Stimulated activated CD8-positive, alpha-beta memory T cell treated with anti-CD3 and anti-CD28 coated beads, Interleukin-15, amount 100 ng/mL, for 48 hours (primary cell): ENCODE measurements around the gene ABCA9.
"Not testable (repeated sequence)": the region's sequence is repeated elsewhere in the genome, so short reads cannot be mapped to it uniquely, and the experiment has no call there.

ENCODE experiments used
- DNase-seq, 2 donors: peaks; one replicate each; pipeline ENCODE4 v3.0.0-alpha.2; 2020; ENCODE audit warnings: low read depth in 2 of 2

The ABCA9 gene

GRCh38 chr17:69030169-69030568, 30.6 kb downstream of the ABCA9 start:
- DNase-seq, result no peak

- no peak for DNase-seq
These were observed 42.0 kb downstream of the ABCA9 start for GRCh38 chr17:69018687-69019086.

GRCh38 chr17:69018022-69018615, 42.6 kb downstream of the ABCA9 start:
- DNase-seq, result no peak

GRCh38 chr17:69015631-69016030, 45.1 kb downstream of the ABCA9 start:
- no peak for DNase-seq

GRCh38 chr17:69012895-69013805, 47.6 kb downstream of the ABCA9 start:
- DNase-seq, result no peak

GRCh38 chr17:69009930-69010329, 50.8 kb downstream of the ABCA9 start:
- no peak for DNase-seq

- not testable (repeated sequence) for DNase-seq
These were observed 56.0 kb downstream of the ABCA9 start for GRCh38 chr17:69004759-69005158.

- DNase-seq, result not testable (repeated sequence)
These were observed 61.0 kb downstream of the ABCA9 start for GRCh38 chr17:68999743-69000142.

GRCh38 chr17:68993112-68993511, 67.6 kb downstream of the ABCA9 start:
- DNase-seq, result no peak

GRCh38 chr17:68987966-68988365, 72.8 kb downstream of the ABCA9 start:
- no peak for DNase-seq

- no peak for DNase-seq
These were observed 79.4 kb downstream of the ABCA9 start for GRCh38 chr17:68981288-68981687.

GRCh38 chr17:68973098-68973846, 87.5 kb downstream of the ABCA9 start:
- DNase-seq, result no peak

GRCh38 chr17:68972119-68972704, 88.5 kb downstream of the ABCA9 start:
- no peak for DNase-seq

GRCh38 chr17:68969101-68969500, 91.6 kb downstream of the ABCA9 start:
- no peak for DNase-seq

- no peak for DNase-seq
These were observed 96.8 kb downstream of the ABCA9 start for GRCh38 chr17:68963958-68964357.

- no peak for DNase-seq
These were observed 99.4 kb downstream of the ABCA9 start for GRCh38 chr17:68961214-68961882.

- not testable (repeated sequence) for DNase-seq
These were observed 101.6 kb downstream of the ABCA9 start for GRCh38 chr17:68959117-68959516.

GRCh38 chr17:68957944-68958343, 102.8 kb downstream of the ABCA9 start:
- DNase-seq, result no peak

GRCh38 chr17:68955181-68955841, 105.4 kb downstream of the ABCA9 start, which contains the start of gene ABCA8:
Gene ABCA8 (minus strand): TSS chr17:68955392. CDS start chr17:68942034, 13,358 bp downstream.
- DNase-seq, result no peak

GRCh38 chr17:68954146-68954896, 106.4 kb downstream of the ABCA9 start:
- no peak for DNase-seq
